WI38 (cell line): ENCODE results near the gene KCNH3.

Experiments used
- H3K4me3 ChIP-seq: 2 replicates; pipeline ENCODE4 v1.5.1; 2011; ENCODE audit warnings: low read depth, mild to moderate bottlenecking, control low read depth, low read length
- TF ChIP-seq, protein P1 (sequence below): IDR thresholded peaks from 2 replicates; pipeline ENCODE4 v1.5.1; 2012; ENCODE audit warnings: low read depth, mild to moderate bottlenecking, control low read depth, low read length

The KCNH3 gene, protein sequence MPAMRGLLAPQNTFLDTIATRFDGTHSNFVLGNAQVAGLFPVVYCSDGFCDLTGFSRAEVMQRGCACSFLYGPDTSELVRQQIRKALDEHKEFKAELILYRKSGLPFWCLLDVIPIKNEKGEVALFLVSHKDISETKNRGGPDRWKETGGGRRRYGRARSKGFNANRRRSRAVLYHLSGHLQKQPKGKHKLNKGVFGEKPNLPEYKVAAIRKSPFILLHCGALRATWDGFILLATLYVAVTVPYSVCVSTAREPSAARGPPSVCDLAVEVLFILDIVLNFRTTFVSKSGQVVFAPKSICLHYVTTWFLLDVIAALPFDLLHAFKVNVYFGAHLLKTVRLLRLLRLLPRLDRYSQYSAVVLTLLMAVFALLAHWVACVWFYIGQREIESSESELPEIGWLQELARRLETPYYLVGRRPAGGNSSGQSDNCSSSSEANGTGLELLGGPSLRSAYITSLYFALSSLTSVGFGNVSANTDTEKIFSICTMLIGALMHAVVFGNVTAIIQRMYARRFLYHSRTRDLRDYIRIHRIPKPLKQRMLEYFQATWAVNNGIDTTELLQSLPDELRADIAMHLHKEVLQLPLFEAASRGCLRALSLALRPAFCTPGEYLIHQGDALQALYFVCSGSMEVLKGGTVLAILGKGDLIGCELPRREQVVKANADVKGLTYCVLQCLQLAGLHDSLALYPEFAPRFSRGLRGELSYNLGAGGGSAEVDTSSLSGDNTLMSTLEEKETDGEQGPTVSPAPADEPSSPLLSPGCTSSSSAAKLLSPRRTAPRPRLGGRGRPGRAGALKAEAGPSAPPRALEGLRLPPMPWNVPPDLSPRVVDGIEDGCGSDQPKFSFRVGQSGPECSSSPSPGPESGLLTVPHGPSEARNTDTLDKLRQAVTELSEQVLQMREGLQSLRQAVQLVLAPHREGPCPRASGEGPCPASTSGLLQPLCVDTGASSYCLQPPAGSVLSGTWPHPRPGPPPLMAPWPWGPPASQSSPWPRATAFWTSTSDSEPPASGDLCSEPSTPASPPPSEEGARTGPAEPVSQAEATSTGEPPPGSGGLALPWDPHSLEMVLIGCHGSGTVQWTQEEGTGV

DNA sequence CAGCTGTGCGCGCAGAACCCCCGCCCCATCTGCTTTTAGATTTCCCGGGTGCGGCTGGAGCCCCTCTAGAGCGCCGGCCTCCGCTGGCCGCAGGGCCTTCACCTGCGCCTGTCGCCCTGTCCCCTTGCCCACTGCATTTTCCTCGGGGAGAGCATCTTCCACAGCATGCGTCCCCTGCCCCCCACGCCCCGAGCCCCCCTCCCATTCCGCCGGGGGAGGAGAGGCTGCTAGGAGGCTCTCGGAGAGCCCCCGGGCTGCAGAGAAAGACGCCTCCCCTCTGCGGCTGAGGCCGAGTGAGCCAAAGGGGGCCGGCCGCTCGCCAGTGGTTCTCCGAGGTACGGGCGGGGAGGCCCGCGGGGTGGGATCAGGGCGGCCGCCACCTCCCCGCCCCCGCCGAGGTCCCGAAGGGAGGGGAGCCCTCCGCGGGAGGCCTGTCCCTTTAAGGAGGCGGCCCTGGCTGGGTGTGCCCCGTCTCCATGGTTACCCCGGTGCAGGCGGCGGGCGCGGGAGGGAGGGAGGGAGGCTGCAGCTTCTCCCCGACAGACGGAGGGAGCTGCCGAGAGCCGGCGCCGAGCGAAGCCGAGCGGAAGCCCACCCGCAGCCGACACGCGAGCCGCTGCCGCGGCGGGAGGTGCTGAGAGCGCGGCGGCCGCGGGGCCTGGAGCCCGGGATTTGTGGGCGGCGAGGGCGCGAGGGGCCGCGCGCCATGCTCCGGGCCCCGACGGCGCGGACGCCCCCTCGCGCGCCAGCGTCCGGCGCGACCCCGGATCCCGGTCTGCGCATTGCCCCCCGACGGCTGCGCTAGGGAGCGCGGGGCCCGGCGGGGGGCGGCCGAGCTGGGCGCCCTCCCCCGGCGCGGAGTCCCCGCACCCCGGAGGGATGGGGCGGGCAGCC is at the start of gene KCNH3:
Gene KCNH3 (plus strand): TSS at position 521 of the 894 bp plus-strand sequence. CDS start 387 bp downstream, outside the sequence.
- H3K4me3 ChIP-seq: peak within 1 kb of the TSS; percentile 42
- TF ChIP-seq, protein P1, sequence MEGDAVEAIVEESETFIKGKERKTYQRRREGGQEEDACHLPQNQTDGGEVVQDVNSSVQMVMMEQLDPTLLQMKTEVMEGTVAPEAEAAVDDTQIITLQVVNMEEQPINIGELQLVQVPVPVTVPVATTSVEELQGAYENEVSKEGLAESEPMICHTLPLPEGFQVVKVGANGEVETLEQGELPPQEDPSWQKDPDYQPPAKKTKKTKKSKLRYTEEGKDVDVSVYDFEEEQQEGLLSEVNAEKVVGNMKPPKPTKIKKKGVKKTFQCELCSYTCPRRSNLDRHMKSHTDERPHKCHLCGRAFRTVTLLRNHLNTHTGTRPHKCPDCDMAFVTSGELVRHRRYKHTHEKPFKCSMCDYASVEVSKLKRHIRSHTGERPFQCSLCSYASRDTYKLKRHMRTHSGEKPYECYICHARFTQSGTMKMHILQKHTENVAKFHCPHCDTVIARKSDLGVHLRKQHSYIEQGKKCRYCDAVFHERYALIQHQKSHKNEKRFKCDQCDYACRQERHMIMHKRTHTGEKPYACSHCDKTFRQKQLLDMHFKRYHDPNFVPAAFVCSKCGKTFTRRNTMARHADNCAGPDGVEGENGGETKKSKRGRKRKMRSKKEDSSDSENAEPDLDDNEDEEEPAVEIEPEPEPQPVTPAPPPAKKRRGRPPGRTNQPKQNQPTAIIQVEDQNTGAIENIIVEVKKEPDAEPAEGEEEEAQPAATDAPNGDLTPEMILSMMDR: no peak

DNA sequence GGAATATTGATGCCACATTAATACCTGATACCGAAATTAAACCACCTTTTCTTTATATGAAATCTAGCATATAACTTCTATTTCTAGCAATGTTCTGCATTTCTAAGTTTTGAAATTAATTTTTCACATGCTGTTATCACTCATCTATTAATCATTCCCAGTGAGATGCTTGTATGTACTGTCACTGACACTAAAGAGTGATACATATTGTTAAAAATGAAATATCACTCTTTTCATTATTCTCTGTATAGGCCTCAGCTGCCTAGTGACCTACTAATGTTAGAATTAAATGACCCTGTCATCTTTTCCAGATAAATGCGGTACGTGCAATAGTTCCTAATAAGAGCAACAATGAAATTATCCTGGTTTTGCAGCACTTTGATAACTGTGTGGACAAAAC is 49.7 kb upstream of the KCNH3 start:
- TF ChIP-seq, protein P1: no peak
- no peak overlapping the region for H3K4me3 ChIP-seq

DNA sequence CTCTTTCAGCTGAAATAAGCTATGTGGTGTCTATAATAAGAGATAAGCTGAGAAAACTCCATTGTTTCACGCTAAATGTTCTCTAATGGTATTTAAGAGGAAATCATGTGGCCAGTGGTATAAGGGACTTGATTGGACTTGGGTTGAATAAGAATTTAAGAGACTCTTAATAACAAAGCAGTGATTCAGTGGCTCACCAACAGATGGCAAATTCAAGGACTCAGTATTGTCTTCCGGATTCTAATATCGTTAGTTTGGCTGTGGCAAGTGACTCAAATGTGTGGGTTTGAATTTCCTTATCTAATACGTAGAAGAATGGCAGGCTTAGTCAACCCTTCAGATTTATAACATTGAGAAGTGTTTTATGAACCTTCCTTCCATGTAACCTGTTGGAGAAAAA is 49.1 kb upstream of the KCNH3 start:
- TF ChIP-seq, protein P1: peak; percentile 6; the same call in 1 of the 2 replicates
- no peak overlapping the region for H3K4me3 ChIP-seq

DNA sequence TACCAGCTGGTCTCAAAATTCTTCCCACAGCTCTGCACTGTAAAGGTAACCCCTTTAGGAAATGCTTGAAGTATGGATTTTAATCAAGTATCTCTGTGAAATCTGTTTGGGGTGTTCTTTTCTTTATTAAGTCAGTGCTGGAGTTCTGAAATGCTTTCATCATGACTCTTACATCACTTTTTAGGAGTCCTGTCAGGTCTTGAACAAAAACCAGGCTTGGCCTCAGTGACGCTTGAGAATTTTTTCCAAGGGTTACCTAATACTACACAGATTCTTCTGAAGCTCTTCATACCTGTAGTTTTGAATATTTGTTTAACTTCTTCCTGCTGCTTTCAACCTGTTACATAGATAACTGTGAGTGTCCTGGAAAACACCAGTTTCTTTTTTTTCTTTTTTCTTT is 47.0 kb upstream of the KCNH3 start:
- no peak overlapping the region for H3K4me3 ChIP-seq
- TF ChIP-seq, protein P1: no peak

DNA sequence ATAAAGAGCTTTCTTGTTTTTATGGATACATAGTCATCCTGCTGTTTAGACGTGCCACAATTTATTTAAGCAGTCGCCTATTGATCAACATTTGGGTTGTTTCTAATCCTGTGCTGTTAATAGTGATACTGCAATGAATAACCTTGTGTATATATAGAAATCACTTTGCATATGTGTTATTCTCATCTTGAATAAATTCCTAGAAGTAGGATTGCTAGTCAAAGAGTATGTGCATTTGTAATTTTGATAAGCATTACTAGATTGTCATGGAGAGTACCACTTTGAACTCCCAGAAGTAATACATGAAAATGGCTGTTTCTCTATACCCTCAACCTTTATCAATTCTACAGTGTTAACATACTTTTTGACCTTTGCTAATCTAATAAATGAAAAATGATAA is 44.9 kb upstream of the KCNH3 start:
- no peak overlapping the region for H3K4me3 ChIP-seq
- TF ChIP-seq, protein P1: no peak

DNA sequence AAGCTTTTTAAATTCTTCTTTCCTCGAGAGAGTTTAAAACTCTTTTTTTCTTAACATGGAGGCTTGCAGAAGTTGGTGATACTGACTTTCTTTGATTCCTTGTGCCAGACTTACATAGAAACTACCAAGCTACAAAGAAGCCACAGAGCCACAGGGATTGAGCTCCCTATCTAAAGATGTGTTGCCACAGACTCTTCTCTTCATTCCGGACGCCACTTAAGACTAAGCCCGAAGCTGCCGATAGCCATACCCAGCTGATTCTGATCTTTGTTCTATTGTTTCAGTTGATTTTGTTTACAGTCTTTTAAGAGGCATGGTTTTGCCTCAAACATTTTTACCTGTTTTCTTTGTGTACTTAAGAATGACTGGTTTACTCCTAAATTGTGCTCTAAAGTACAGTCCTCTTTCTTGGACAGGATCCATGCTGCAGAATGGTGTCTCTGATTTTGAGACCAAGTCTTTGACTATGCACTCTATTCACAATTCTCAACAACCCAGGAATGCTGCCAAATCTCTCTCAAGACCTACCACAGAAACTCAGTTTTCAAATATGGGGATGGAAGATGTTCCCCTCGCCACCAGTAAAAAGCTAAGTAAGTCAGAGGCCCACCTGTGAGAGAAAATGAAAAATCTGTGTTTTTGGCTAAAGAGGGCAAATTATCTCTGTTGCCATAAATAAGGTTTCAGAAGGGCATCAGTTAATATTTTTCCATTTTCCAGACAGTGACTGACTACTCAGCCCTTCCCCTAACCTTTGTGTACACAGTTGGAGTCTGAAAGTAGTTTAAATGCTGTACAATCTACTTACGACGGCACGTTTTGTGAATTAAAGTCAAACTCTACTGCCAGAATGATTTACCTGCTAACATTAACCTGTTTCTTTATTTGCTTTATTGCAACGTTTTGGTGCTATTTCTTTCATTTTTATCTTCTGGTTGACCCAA is 42.1 kb upstream of the KCNH3 start:
- H3K4me3 ChIP-seq: no peak overlapping the region
- TF ChIP-seq, protein P1: no peak
